IPS-18a (cell line): ENCODE data around the gene UEVLD.

Source experiments
- H3K27ac ChIP-seq: one replicate; pipeline ENCODE4 v1.5.1; 2013; ENCODE audit warnings: low read length
- H3K27me3 ChIP-seq: one replicate; pipeline ENCODE4 v1.6.1; 2013; ENCODE audit warnings: mild to moderate bottlenecking, low read length; ENCODE audit not compliant: control insufficient read depth, insufficient read depth
- H3K36me3 ChIP-seq: one replicate; pipeline ENCODE4 v1.6.1; 2013; ENCODE audit warnings: low read depth, low read length; ENCODE audit not compliant: control insufficient read depth
- H3K4me1 ChIP-seq: one replicate; pipeline ENCODE4 v1.6.1; 2013; ENCODE audit warnings: low read depth, low read length; ENCODE audit not compliant: control insufficient read depth
- H3K4me3 ChIP-seq: one replicate; pipeline ENCODE4 v1.5.1; 2013; ENCODE audit warnings: low read length
- H3K9ac ChIP-seq: one replicate; pipeline ENCODE4 v1.6.1; 2013; ENCODE audit warnings: mild to moderate bottlenecking, low read length, moderate library complexity
- H3K9me3 ChIP-seq: one replicate; pipeline ENCODE4 v1.6.1; 2013; ENCODE audit warnings: low read depth, low read length; ENCODE audit not compliant: control insufficient read depth

Gene UEVLD

GRCh38 chr11:18578975-18579598 is 9.4 kb downstream of the UEVLD start:
- H3K27ac ChIP-seq: no peak overlapping the region
- no peaks in the 10 kb centered on the region for H3K9me3 ChIP-seq
- no peak overlapping the region for H3K9ac ChIP-seq
- no peaks in the 10 kb centered on the region for H3K4me1 ChIP-seq
- H3K4me3 ChIP-seq: no peak overlapping the region
- peaks cover 6% of the 10 kb centered on the region for H3K36me3 ChIP-seq
- no peaks in the 10 kb centered on the region for H3K27me3 ChIP-seq

GRCh38 chr11:18575361-18575760 is 13.2 kb downstream of the UEVLD start:
- Histone ChIP-seq H3K4me3 (no peak overlapping the region), H3K27ac (no peak overlapping the region), H3K27me3 (no peaks in the 10 kb centered on the region), H3K4me1 (no peaks in the 10 kb centered on the region), H3K9me3 (no peaks in the 10 kb centered on the region), H3K36me3 (peaks cover 6% of the 10 kb centered on the region), H3K9ac (no peak overlapping the region)

- H3K27me3 ChIP-seq: no peaks in the 10 kb centered on the region
- H3K27ac ChIP-seq: no peak overlapping the region
- H3K4me1 ChIP-seq: peaks cover 7% of the 10 kb centered on the region
- H3K4me3 ChIP-seq: no peak overlapping the region
- H3K9ac ChIP-seq: no peak overlapping the region
- H3K9me3 ChIP-seq: no peaks in the 10 kb centered on the region
- H3K36me3 ChIP-seq: no peaks in the 10 kb centered on the region
Measured at GRCh38 chr11:18567081-18567480, 21.5 kb downstream of the UEVLD start.

- no peaks in the 10 kb centered on the region for H3K27me3 ChIP-seq
- H3K9me3 ChIP-seq: no peaks in the 10 kb centered on the region
- H3K36me3 ChIP-seq: no peaks in the 10 kb centered on the region
- H3K4me1 ChIP-seq: peaks cover 7% of the 10 kb centered on the region
- H3K27ac ChIP-seq: no peak overlapping the region
- H3K9ac ChIP-seq: no peak overlapping the region
- no peak overlapping the region for H3K4me3 ChIP-seq
Measured at GRCh38 chr11:18566406-18566805, 22.1 kb downstream of the UEVLD start.

GRCh38 chr11:18564149-18564548 is 24.4 kb downstream of the UEVLD start:
- Histone ChIP-seq H3K4me3 (no peak overlapping the region), H3K9ac (no peak overlapping the region), H3K9me3 (no peaks in the 10 kb centered on the region), H3K4me1 (peaks cover 7% of the 10 kb centered on the region), H3K36me3 (no peaks in the 10 kb centered on the region), H3K27ac (no peak overlapping the region), H3K27me3 (no peaks in the 10 kb centered on the region)

GRCh38 chr11:18563090-18563730 is 25.3 kb downstream of the UEVLD start:
- Histone ChIP-seq H3K4me1 (peaks cover 7% of the 10 kb centered on the region), H3K36me3 (no peaks in the 10 kb centered on the region), H3K4me3 (no peak overlapping the region), H3K9ac (no peak overlapping the region), H3K9me3 (no peaks in the 10 kb centered on the region), H3K27me3 (no peaks in the 10 kb centered on the region), H3K27ac (no peak overlapping the region)

GRCh38 chr11:18548001-18548400 is 40.5 kb downstream of the UEVLD start:
- H3K9ac ChIP-seq: no peak overlapping the region
- no peaks in the 10 kb centered on the region for H3K27me3 ChIP-seq
- no peaks in the 10 kb centered on the region for H3K36me3 ChIP-seq
- no peak overlapping the region for H3K27ac ChIP-seq
- H3K4me3 ChIP-seq: no peak overlapping the region
- H3K9me3 ChIP-seq: no peaks in the 10 kb centered on the region
- H3K4me1 ChIP-seq: no peaks in the 10 kb centered on the region

- Histone ChIP-seq H3K4me3 (no peak overlapping the region), H3K9me3 (no peaks in the 10 kb centered on the region), H3K27me3 (no peaks in the 10 kb centered on the region), H3K9ac (no peak overlapping the region), H3K36me3 (no peaks in the 10 kb centered on the region), H3K4me1 (no peaks in the 10 kb centered on the region), H3K27ac (no peak overlapping the region)
Measured at GRCh38 chr11:18540207-18541009, 48.1 kb downstream of the UEVLD start.

GRCh38 chr11:18536209-18536608 is 52.3 kb downstream of the UEVLD start:
- no peaks in the 10 kb centered on the region for H3K27me3 ChIP-seq
- no peaks in the 10 kb centered on the region for H3K4me1 ChIP-seq
- no peaks in the 10 kb centered on the region for H3K9me3 ChIP-seq
- peaks cover 2% of the 10 kb centered on the region for H3K36me3 ChIP-seq
- H3K4me3 ChIP-seq: no peak overlapping the region
- H3K27ac ChIP-seq: no peak overlapping the region
- no peak overlapping the region for H3K9ac ChIP-seq

GRCh38 chr11:18534245-18534644 is 54.3 kb downstream of the UEVLD start:
- no peaks in the 10 kb centered on the region for H3K4me1 ChIP-seq
- H3K4me3 ChIP-seq: no peak overlapping the region
- no peaks in the 10 kb centered on the region for H3K9me3 ChIP-seq
- H3K27me3 ChIP-seq: no peaks in the 10 kb centered on the region
- peaks cover 3% of the 10 kb centered on the region for H3K36me3 ChIP-seq
- no peak overlapping the region for H3K9ac ChIP-seq
- no peak overlapping the region for H3K27ac ChIP-seq

GRCh38 chr11:18533365-18533764 is 55.2 kb downstream of the UEVLD start:
- no peaks in the 10 kb centered on the region for H3K4me1 ChIP-seq
- no peaks in the 10 kb centered on the region for H3K27me3 ChIP-seq
- no peak overlapping the region for H3K27ac ChIP-seq
- H3K36me3 ChIP-seq: peaks cover 3% of the 10 kb centered on the region
- no peak overlapping the region for H3K9ac ChIP-seq
- H3K4me3 ChIP-seq: no peak overlapping the region
- no peaks in the 10 kb centered on the region for H3K9me3 ChIP-seq
